HG02885 (cell line): ENCODE measurements around the gene SMIM35.

Source experiments
- ATAC-seq: cut with Tn5 transposase; IDR thresholded peaks from one replicate; pipeline ENCODE4 v1.9.1; 2021; ENCODE audit warnings: mild to moderate bottlenecking; ENCODE audit not compliant: unreplicated experiment, poor library complexity

The SMIM35 gene

GRCh38 chr11:118111019-118111743 is 24.4 kb upstream of the SMIM35 start:
- no peak for ATAC-seq

DNA sequence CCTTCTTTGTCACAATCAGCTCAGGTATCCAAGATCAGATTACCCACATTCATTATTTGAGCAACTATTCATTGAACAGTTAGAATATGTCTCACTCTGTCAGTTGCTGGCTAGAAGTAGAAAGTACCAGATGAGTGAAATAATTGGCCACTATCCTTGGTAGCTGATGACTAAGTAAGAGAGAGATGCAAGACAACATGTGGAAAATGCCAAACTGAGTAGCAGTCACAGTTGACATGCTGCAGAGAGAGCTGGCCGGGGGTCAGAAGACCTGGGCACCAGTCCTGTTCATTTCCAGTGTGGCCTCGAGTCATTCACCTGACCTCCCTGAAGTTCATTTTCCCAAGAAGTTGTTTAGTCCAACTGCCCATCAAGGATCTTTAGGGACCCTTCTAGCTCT is 22.5 kb upstream of the SMIM35 start:
- ATAC-seq, result no peak

DNA sequence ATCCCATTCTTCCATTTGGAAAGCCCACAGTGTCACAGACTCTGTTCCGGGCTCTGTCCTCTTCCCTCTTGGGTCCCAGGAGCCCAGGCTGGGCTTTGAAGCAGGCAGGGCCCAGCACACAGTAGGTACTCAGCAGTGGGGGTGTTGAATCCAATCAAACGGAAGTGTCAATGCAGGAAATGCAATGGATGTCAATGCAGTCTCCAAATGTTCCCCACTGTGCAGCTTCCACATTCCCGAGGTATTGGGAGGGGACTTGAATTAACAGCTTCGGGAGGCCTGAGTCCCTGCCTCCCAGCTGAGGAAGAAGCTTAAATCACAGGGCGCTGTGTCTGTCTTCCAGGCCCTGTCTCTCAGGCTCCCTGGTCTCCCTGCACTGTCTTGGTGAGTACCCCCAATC is 21.8 kb upstream of the SMIM35 start:
- no peak for ATAC-seq

DNA sequence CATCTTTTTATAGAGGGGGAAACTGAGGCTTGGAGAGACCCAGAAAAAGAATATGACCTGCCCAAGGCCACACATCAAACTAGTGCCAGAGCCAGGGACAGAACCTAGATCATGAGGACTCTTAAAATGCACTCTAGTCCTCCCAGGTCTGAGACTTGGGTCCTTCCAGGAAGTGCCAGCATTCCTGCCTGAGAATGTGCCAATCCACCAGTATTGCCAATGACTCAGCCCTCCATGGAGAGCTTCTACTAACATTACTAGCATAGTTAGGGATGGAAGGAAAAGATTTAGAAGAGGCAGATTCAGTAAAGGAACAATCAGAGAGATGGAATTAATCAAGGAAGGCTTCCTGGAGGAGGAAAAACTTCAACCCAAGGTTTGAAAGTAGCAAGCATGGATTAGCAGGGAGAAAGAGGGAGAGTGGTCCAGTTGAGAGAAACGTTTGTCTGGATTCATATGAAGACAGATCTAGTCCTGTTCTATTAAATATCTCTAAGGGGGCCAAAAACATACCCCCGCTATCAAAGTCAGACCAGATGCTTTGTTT is 20.1 kb upstream of the SMIM35 start:
- ATAC-seq, result no peak

- ATAC-seq, result no peak
Measured at GRCh38 chr11:118105657-118106305, 19.0 kb upstream of the SMIM35 start.

GRCh38 chr11:118104491-118104890 is 17.7 kb upstream of the SMIM35 start:
- ATAC-seq, result no peak

DNA sequence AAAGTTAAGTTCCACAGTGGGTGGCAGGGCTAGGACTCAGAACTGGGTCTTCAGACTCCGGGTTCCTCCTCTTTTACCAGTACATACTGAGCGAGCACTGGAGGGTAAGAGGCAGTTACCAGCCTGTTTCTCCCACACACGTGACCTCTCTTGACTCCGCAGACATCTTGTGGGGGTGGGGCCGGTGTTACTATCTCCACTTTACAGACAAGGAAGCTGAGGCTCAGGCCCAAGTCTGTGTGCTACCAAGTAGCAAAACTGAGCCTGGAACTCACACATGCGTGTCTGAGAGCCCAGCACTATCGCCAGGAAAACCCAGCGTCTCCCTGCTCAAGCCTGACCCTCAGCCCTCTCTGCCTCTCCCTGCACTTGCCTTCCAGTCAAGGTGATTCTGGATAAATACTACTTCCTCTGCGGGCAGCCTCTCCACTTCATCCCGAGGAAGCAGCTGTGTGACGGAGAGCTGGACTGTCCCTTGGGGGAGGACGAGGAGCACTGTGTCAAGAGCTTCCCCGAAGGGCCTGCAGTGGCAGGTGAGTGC is 16.0 kb upstream of the SMIM35 start:
- no peak for ATAC-seq

- no peak for ATAC-seq
Measured at GRCh38 chr11:118100691-118101232, 14.0 kb upstream of the SMIM35 start.

DNA sequence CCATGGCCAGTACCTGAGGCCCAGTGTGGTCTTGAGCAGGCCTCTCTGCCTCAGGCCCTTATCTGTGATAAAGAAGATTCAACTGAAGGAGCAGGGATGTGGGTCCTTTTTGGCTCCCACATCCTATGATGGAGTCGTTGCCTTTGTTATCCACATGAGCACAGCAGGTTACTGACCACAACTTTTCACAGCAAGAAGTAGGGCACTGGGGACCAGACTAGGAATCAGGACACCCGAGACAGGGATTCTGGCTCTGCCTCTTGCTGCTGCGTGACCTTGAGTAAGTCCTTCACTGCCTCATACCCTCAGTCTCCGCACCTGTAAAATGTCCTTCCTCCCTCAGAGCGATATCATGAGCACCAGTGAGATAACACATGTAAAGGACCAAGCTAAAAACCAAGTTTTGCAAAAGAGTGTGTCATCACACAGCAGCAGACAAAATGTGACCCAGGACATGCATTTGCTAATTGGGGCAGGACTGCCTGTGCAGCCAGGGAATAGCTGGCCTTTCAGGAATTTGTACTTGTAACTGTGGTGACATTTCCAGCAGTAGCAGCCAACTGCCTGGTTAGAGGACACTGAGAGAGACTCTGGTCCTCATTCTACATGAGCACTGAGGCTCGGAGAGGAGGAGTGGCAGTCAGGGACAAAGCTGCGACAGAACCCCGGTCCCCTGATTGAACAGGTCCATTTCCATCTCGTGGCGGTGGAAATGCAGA is 13.2 kb upstream of the SMIM35 start:
- no peak for ATAC-seq

GRCh38 chr11:118098996-118099837 is 12.5 kb upstream of the SMIM35 start:
- no peak for ATAC-seq

- no peak for ATAC-seq
Measured at GRCh38 chr11:118095967-118096367, 9.2 kb upstream of the SMIM35 start.

DNA sequence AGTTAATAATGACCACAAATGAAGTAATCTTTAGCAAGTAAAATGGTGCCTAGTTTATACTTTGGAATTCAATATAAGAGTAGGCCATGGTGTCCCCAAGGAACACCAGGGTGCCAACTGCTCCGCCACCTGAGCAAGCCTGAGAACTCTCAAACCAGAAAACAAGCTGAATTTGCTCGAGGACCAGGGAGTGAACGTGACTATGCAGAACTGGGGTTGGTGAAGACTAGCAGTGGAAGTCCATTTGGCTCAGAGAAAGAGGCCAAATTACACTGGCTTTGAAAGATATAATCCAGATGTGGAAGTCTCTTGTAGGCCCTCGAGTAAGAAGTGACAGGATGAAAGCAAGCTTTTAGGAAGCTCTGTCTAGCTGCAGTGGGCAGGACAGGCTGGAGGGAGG is 8.7 kb upstream of the SMIM35 start:
- ATAC-seq, result no peak

GRCh38 chr11:118092907-118093571 is 6.3 kb upstream of the SMIM35 start:
- no peak for ATAC-seq

DNA sequence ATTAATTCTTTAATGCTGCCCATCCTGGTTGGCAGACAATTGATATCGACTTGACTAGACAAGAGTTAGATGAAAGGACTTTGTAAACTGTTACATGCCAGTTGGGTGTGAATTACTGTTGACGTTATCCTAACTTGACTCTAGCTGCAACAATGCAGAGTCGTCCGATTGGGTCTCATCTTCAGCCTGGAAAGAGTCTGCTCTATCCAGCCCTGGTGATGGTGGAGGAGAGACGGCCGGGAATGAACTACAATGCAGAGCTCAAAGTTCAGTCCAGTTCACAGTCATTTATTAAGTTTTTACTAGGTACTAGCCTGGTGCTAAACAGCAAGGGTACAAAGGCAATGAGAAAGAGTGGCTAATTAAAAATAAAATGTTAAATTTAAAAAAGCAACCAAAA is 4.9 kb upstream of the SMIM35 start:
- no peak for ATAC-seq

DNA sequence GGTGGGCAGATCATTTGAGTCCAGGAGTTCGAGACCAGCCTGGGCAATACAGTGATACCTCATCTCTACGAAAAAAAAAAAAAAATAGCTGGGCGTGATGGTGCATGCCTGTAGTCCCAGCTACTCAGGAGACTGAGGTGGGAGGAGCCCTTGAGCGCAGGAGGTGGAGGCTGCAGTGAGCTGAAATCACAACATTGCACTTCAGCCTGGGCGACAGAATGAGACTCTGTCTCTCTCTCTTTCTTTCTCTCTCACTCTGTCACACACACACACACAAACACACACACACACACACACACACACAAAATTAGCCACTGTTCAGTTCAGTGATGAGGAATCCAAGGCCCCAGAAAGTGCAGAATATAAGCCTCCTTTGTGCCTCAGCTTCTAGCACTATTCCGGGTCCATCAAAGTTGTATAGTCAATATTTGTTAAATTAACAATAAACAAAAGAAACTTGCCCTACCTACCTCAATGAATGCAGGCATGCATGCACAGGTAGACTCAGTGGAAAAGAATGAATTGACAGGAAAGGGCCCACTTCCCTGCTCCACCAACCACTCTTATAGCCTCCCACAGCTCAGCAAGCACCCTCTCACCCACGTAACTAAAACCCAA is 3.9 kb upstream of the SMIM35 start:
- no peak for ATAC-seq

GRCh38 chr11:118088531-118088930 is 1.8 kb upstream of the SMIM35 start:
- ATAC-seq, result no peak

DNA sequence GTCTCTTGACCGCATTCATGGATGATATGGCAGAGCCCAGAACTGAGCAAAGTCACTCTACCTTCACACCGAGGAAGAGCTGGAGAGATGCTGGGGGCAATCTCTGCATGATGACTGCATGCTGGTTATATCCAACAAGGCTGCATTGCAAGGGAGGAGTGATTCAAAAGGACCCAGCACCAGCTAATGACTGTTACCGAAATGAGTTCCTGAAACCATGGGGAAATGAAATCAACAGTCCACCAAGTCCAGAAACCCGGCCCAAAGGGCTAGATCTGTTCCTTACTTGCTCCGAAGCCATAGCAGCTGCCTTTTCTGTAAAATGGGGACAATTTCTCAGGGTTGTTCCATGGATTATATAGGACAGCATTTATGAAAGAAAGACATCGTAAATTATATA is 1.2 kb upstream of the SMIM35 start:
- ATAC-seq, result no peak

- no peak for ATAC-seq
Measured at GRCh38 chr11:118084656-118085055, 2.1 kb downstream of the SMIM35 start.

DNA sequence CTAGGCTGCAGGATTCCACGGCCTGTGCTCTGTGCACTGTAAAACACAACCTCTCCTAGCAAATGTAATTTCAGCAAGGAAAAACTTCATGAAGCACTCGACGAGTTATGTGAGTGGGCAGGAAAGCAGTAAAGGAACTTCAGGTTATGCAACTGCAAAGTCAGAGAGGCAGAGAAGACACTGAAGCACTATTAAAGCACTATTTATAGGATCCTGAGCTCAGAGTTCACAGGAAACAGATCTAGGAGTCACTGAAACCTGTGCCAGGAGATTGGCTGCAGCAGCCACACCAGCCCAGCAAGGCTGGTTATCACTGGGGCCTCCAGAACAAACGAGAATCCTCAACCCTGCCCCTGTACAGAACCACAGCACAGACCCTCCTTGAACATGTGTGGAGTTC is 2.5 kb downstream of the SMIM35 start:
- no peak for ATAC-seq
